HepG2 (cell line): ENCODE data around the gene SFXN5. TPM values are rescaled to one million over a fixed set of nuclear protein-coding genes. Genes with fewer than 3 reads are reported as not detected.

Experiments
- FOXO1 ChIP-seq: sonication (generic); formaldehyde crosslinking; IDR thresholded peaks from 2 replicates; pipeline ENCODE4 v1.4.0; 2020; ENCODE audit warnings: missing genetic modification reagents
- GRHL1 ChIP-seq: sonication (generic); formaldehyde crosslinking; conservative IDR thresholded peaks from 2 replicates; pipeline ENCODE4 v1.8.0; 2022; ENCODE audit warnings: missing genetic modification reagents
- KMT2B ChIP-seq: IDR thresholded peaks from 2 replicates; pipeline ENCODE4 v1.6.1; 2016; ENCODE audit warnings: missing genetic modification reagents, missing compliant biosample characterization
- PAF1 ChIP-seq: IDR thresholded peaks from 2 replicates; pipeline ENCODE4 v1.6.1; 2016; ENCODE audit warnings: missing genetic modification reagents, missing compliant biosample characterization
- RARA ChIP-seq: IDR thresholded peaks from 2 replicates; pipeline ENCODE4 v1.6.1; 2016; ENCODE audit warnings: missing genetic modification reagents, missing compliant biosample characterization
- SMARCE1 ChIP-seq: fragments of 450-650 bp; IDR thresholded peaks from 2 replicates; pipeline ENCODE4 v1.6.1; 2017; ENCODE audit warnings: borderline replicate concordance
- SUZ12 ChIP-seq: fragments of 150-350 bp; IDR thresholded peaks from 2 replicates; pipeline ENCODE4 v1.6.1; 2014; ENCODE audit warnings: low read depth, low read length
- YEATS4 ChIP-seq: sonication (generic); formaldehyde crosslinking; IDR thresholded peaks from 2 replicates; pipeline ENCODE4 v1.4.0; 2020; ENCODE audit warnings: missing genetic modification reagents, borderline replicate concordance
- ZFP41 ChIP-seq: sonication (generic); formaldehyde crosslinking; IDR thresholded peaks from 2 replicates; pipeline ENCODE4 v1.4.0; 2020; ENCODE audit warnings: mild to moderate bottlenecking, missing genetic modification reagents, borderline replicate concordance
- ZHX1 ChIP-seq: sonication (generic); formaldehyde crosslinking; IDR thresholded peaks from 2 replicates; pipeline ENCODE4 v1.8.1; 2022; ENCODE audit warnings: low read depth, mild to moderate bottlenecking, missing genetic modification reagents
- ZNF468 ChIP-seq: sonication (generic); formaldehyde crosslinking; IDR thresholded peaks from 2 replicates; pipeline ENCODE4 v1.8.0; 2022; ENCODE audit warnings: mild to moderate bottlenecking, moderate library complexity, missing genetic modification reagents
- ZNF580 ChIP-seq: IDR thresholded peaks from 2 replicates; pipeline ENCODE4 v1.6.1; 2016; ENCODE audit warnings: low read depth, borderline replicate concordance
- ZNF850 ChIP-seq: sonication (generic); formaldehyde crosslinking; conservative IDR thresholded peaks from 2 replicates; pipeline ENCODE4 v1.9.0; 2021; ENCODE audit warnings: mild to moderate bottlenecking, missing genetic modification reagents
- polyA plus RNA-seq, 8 experiments: library from polyadenylated mRNA; depleted of rRNA in 3 of 8; stranded (reverse) in 7 of 8; unstranded in 1 of 8; fragments of >200 nt; fragmentation: Illumina TruSeq in 4 of 8; extraction: Trizol in 4 of 8; gene quantifications; 2 replicates each; pipeline versions ENCODE4 v1.2.1 to v1.2.3, GENCODE V29; 2011 to 2016; ENCODE audit warnings: low read depth in 4 of 8, missing spikeins in 1 of 8, mixed read lengths in 1 of 8; ENCODE audit not compliant: insufficient read depth in 1 of 8
- total RNA-seq, 5 experiments: library from RNA; depleted of rRNA; stranded (reverse); fragments of >200 nt; fragmentation: Illumina TruSeq; extraction: Trizol; gene quantifications; 2 replicates each; pipeline ENCODE4 v1.2.3, GENCODE V29; 2016; ENCODE audit warnings: low read depth in 1 of 5

The SFXN5 gene
- total and polyA plus RNA-seq, 2 of the 13 experiments (the other 11 are each of a cell fraction or from before 2014, with no cell fraction given), result 34.9 to 37.4 TPM

- TF ChIP-seq ZHX1 (no peak), PAF1 (CRISPR knock-in tag) (no peak), FOXO1 (CRISPR knock-in tag) (no peak), SMARCE1 (no peak), ZNF468 (CRISPR knock-in tag) (no peak), ZFP41 (CRISPR knock-in tag) (peak; percentile 52; the same call in 1 of the 2 replicates), ZNF580 (CRISPR knock-in tag) (0 out of 2 replicates have a peak, but pooled peaks have one; percentile 10), ZNF850 (no peak), GRHL1 (CRISPR knock-in tag) (no peak), RARA (CRISPR knock-in tag) (no peak), SUZ12 (no peak), KMT2B (no peak), YEATS4 (no peak)
Measured at GRCh38 chr2:73072129-73072395, 550 bp upstream of the SFXN5 start (continued).
